Measurements from ENCODE around the gene FAM236C. TPM values are rescaled to one million over a fixed set of nuclear protein-coding genes. Genes with fewer than 3 reads are reported as not detected.
A peak's percentile ranks its signal among the peaks of the same experiment; 100 is the strongest.
"Not testable (repeated sequence)": the region's sequence is repeated elsewhere in the genome, so short reads cannot be mapped to it uniquely, and the experiment has no call there.

The FAM236C gene
- not detected for total RNA-seq
- polyA plus RNA-seq, result not detected
- long read RNA-seq, donor 1, result 0 reads
- long read RNA-seq, donor 2, result 0 reads
- long read RNA-seq, donor 3, result 0 reads

DNA sequence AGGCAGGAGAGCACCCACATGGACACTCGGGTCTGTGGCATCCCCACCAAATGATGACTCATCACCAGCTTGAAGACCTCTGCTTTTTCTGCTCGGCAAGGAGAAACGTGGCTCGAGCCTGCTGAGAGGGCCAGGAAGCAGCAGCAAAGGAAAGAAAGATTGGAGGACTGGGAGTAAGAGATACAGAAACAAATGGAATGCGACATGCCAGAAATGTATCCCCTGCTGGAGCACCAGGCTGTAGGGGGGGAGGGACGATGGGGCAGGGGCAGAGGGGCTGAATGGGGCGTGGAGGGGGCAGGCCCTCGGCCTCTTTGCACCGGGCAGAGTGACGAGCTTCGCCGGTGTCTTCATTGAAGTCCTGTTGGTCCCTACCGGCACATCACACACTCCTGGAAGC, at the start of gene FAM236C:
Gene FAM236C (plus strand): TSS at position 301 of the 400 bp plus-strand sequence. CDS start 100 bp downstream, outside the sequence.
- H3K27me3 ChIP-seq; DNase-seq; H3K9me3 ChIP-seq; H3K4me1 ChIP-seq; H3K36me3 ChIP-seq; H3K4me3 ChIP-seq; ATAC-seq; intact Hi-C loops (cut with DNase I); H3K27ac ChIP-seq: not testable (repeated sequence)
- WGBS, 4 donors, result no CpG with 5 or more reads among the region's 13 CpGs

DNA sequence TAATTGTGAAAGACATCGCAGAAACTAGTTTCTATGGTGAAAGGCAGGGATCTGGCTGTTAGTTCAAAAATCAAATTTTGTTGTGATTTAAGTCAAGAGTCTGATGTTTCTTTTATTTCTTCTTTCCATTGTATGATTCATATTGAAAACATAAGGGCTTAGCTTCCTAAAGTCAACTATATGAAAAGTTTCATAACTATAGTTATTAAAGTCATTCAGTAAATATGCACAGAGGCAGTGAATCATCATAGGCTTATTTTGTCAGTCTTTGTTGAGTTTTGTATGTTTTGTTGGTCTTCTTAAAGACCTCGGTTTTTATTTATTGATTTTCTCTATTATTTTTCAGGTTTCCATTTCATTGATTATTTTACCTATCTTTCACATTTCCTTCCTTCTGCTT, 29.5 kb upstream of the FAM236C start:
- H3K36me3 ChIP-seq; ATAC-seq; H3K4me3 ChIP-seq; DNase-seq; H3K27me3 ChIP-seq; intact Hi-C loops (cut with DNase I); H3K9me3 ChIP-seq; H3K4me1 ChIP-seq; H3K27ac ChIP-seq: not testable (repeated sequence)
- no CpG with 5 or more reads among the region's 2 CpGs for WGBS, 4 donors

DNA sequence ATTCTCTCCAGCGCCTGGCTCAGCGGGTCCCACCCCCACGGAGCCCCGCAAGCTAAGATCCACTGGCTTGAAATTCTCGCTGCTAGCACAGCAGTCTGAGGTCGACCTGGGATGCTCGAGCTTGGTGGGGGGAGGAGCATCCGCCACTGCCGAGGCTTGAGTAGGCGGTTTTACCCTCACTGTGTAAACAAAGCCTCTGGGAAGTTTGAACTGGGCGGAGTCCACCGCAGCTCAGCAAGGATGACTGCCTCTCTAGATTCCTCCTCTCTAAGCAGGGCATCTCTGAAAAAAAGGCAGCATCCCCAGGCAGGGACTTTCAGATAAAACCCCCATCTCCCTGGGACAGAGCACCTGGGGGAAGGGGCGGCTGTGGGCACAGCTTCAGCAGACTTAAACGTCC, 22.7 kb upstream of the FAM236C start:
- DNase-seq; H3K36me3 ChIP-seq; H3K27ac ChIP-seq; H3K27me3 ChIP-seq; ATAC-seq; H3K4me3 ChIP-seq; H3K4me1 ChIP-seq; intact Hi-C loops (cut with DNase I); H3K9me3 ChIP-seq: not testable (repeated sequence)
- no CpG with 5 or more reads among the region's 14 CpGs for WGBS, 4 donors

DNA sequence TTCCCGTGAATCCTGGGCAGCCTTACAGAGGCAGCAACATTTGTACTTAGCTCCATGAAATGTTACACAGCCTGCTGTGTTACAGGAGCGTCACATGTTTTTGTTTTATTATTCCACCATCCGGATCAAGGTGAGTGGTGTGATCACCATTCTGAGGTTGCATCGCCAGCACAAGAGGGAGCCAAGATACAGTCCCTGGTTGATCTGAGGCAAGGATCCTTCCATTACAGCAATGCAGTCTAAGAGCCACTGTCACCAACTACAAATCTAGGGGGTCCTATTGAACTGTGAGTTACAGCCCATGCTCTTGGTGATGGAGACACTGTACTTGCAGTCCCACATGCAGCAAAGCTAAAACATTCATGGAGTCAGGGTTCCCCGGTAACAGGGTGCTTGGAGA, 3.7 kb downstream of the FAM236C start:
- intact Hi-C loops (cut with DNase I); H3K27me3 ChIP-seq; ATAC-seq; H3K27ac ChIP-seq; H3K9me3 ChIP-seq; H3K4me1 ChIP-seq; DNase-seq; H3K4me3 ChIP-seq; H3K36me3 ChIP-seq: not testable (repeated sequence)
- 76 to 90% (median 84%) methylated on average over 2 to 3 of the region's 5 CpGs for WGBS, 4 donors

DNA sequence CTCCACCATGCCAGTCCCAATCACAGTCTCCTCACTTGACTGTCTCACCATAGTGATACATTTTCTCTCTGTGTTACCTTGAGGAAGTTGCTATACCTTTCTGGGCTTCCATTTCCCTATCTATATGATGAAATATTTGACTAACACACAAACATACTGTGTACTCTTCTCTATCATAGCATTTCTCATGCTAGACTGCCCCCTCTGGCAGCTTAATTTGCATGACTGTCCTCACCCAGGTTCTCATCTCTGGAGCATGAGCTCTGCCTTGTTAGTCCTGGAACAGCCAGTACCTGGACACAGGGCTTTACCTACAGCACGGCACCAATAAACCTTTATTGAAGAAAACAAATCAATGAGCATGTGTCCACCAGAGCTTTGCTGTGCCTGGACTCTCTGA, 19.9 kb downstream of the FAM236C start:
- H3K27ac ChIP-seq; H3K4me3 ChIP-seq; H3K27me3 ChIP-seq; H3K4me1 ChIP-seq; H3K9me3 ChIP-seq; DNase-seq; H3K36me3 ChIP-seq; intact Hi-C loops (cut with DNase I); ATAC-seq: not testable (repeated sequence)
- no CpG with 5 or more reads among the region's 1 CpG for WGBS, 4 donors

DNA sequence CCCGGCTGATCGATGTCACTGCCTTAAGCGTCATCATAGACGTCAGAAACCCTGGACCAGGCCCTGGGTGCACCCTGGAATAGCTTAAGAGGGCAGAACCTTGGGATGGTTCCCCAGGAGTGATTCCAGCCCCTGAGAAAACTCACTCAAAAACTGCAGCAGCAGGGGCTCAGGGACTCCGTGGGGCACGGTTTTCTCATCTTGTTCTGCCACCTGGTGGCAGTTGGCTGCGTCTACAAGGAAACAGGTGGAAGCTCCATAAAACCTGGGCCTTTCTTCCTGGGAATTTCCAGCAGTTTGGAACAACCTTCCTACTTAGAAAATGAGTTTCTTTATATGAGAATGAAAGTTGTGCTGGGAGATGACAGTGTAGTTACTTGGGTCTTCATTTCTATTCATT, 24.0 kb downstream of the FAM236C start:
- H3K27me3 ChIP-seq; H3K27ac ChIP-seq; H3K36me3 ChIP-seq; DNase-seq; intact Hi-C loops (cut with DNase I); ATAC-seq; H3K4me3 ChIP-seq; H3K9me3 ChIP-seq; H3K4me1 ChIP-seq: not testable (repeated sequence)
- no CpG with 5 or more reads among the region's 7 CpGs for WGBS, 4 donors

DNA sequence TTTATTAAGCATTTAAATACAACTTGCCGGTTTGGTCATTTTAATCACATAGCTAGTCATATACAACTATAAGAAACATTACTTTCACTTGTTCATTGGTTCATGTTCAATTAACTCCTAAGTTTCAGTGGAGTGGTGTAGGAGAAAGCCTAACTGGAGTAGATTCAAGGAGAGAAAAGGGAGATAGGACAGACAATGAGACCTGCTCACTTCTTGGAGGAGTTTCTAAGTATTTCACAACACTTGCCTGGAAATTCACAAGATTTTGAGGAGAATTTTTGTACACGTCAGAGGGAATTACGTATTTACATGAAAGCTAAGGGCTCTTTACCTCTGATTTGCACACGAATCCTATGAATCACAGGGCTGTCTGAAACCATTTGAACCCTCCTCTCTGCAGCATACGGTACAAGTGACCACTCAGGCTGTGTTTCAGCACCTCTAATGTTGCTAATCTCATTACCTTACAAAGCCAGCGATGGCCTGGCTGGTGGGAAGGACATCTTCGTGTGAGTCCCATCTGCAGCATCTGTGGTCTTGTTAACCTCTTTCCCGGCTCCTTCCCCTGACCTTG, 24.6 kb downstream of the FAM236C start:
- H3K9me3 ChIP-seq; H3K27me3 ChIP-seq; intact Hi-C loops (cut with DNase I); H3K4me3 ChIP-seq; H3K36me3 ChIP-seq; H3K27ac ChIP-seq; ATAC-seq; DNase-seq; H3K4me1 ChIP-seq: not testable (repeated sequence)
- WGBS, 4 donors, result no CpG with 5 or more reads among the region's 8 CpGs

DNA sequence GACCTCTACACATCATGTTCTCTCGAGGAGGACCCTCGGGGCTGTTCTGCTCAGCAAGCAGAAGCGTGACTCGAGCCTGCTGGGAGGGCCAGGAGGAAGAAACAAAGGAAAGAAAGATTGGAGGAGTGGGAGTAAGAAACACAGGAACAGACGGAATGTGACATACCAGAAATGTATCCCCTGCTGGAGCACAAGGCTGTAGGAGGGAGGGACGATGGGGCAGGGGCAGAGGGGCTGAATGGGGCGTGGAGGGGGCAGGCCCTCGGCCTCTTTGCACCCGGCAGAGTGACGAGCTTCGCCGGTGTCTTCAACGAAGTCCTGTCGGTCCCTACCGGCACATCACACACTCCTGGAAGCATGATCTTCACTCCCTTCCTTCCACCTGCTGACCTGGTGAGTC, 25.5 kb downstream of the FAM236C start, which contains the start of gene FAM236A:
Gene FAM236A (plus strand): TSS at position 301 of the 400 bp plus-strand sequence. CDS start 57 bp downstream, at position 358.
- H3K27me3 ChIP-seq; H3K36me3 ChIP-seq; H3K4me1 ChIP-seq; H3K4me3 ChIP-seq; DNase-seq; H3K9me3 ChIP-seq; H3K27ac ChIP-seq; ATAC-seq; intact Hi-C loops (cut with DNase I): not testable (repeated sequence)
- no CpG with 5 or more reads among the region's 15 CpGs for WGBS, 4 donors

DNA sequence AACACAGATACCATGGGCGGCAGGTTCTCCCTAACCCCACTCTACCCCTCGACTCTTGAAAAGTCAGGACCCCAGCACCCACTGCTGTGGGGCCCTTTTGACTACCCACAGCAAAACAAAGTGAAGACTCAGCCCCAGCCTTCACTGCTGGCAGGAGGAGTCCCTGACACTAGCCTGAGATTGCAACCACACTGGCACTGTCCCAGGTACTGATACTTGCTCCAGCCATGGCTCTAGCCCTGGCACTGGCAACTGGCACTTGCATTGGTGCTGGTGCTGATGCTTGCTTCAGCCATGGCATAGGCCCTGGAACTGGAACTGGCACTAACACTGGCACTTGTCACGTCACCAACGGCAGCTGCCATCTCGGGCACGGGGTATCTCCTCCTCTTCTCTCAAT, 29.9 kb downstream of the FAM236C start:
- H3K4me3 ChIP-seq; H3K9me3 ChIP-seq; ATAC-seq; H3K27me3 ChIP-seq; H3K27ac ChIP-seq; H3K36me3 ChIP-seq; intact Hi-C loops (cut with DNase I); DNase-seq; H3K4me1 ChIP-seq: not testable (repeated sequence)
- no CpG with 5 or more reads among the region's 6 CpGs for WGBS, 4 donors

DNA sequence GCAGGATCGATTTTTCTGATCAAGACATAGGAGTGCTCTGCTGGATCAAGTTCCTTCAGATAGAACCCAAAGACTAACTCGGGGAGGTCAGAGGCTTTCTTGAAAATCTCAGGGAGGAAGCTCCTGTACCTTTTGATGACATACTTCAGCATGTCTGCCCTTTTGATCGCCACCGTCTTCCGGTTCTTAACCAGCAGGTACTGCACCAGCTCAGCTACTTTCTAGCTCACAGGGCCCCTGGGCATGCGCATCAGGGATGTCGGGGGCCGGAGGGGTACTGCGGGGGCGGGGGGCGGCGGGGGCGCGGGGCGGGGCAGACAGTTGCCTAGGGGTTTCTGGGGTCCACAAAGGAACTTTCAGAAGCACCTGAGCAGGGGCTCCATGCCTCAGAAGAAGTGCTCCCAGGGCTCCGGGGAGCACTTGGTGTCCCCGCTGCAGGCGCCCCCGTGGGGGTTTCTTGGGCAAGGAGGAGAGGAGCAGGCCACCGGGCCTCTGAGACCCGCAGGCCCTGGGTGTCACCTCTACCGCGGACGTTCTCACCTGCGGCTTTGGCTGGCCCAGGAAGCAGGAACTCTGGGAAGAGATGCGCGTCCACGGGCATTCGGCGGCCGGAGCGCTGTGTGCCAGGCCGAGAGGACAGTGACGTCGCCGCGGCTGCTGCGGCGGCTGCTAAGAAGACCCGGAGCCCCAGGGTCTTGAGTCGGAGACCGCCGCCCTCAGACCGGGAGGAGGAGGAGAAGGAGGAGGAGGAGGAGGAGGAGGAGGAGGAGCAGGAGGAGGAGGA, 30.8 kb downstream of the FAM236C start:
- WGBS, 4 donors, result no CpG with 5 or more reads among the region's 44 CpGs
- H3K9me3 ChIP-seq; H3K27me3 ChIP-seq; DNase-seq; intact Hi-C loops (cut with DNase I); H3K36me3 ChIP-seq; H3K4me1 ChIP-seq; H3K4me3 ChIP-seq; H3K27ac ChIP-seq: not testable (repeated sequence)
- peak in 1 of 4 donors; percentile 17 for ATAC-seq

DNA sequence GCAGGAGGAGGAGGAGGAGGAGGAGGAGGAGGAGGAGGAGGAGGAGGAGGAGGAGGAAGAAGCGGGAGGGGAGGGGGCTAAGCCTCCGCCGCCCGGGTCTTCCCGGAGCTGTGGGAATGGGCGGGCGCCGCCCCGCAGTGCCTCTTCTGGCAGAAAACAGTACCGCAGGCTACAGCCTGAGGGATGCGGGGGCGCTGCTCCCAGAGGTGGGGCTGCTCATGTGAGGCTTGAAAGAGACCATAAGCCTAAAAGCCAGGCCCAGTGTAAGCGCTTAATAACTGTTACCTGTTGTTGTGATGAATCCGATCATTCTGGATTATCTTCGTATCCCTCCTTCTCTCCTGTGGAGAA, 31.4 kb downstream of the FAM236C start, which contains the start of gene DMRTC1:
Gene DMRTC1 (minus strand): TSS at position 19 of the 351 bp plus-strand sequence. CDS start 68,143 bp downstream, outside the sequence.
- H3K27me3 ChIP-seq; H3K27ac ChIP-seq; H3K4me1 ChIP-seq; intact Hi-C loops (cut with DNase I); H3K9me3 ChIP-seq; H3K36me3 ChIP-seq; DNase-seq; H3K4me3 ChIP-seq: not testable (repeated sequence)
- no CpG with 5 or more reads among the region's 15 CpGs for WGBS, 4 donors
- ATAC-seq, result peak in 2 of 4 donors; percentile 63 to 69

Measured in heart left ventricle (tissue), 16 donors.